Upper lobe of left lung (tissue), 6 donors: ENCODE measurements around the gene MACROD2. TPM values are rescaled to one million over a fixed set of nuclear protein-coding genes. Genes with fewer than 3 reads are reported as not detected.

Experiments
- ATAC-seq, 2 donors: fragments of 200-7000 bp; cut with Tn5 transposase; one replicate each; pipeline ENCODE4 v1.9.1; 2022; ENCODE audit warnings: mild to moderate bottlenecking in 2 of 2, moderate library complexity in 2 of 2; ENCODE audit not compliant: low FRiP score in 2 of 2
- DNase-seq, 2 donors: peaks; one replicate each; pipeline ENCODE4 v3.0.0-alpha.2; 2019 to 2020
- H3K27ac ChIP-seq, 4 donors: fragments of 200-600 bp; sonication (generic); one replicate each; pipeline ENCODE4 v1.5.1; 2016 to 2019
- H3K27me3 ChIP-seq, 4 donors: fragments of 200-600 bp; sonication (generic); one replicate each; pipeline ENCODE4 v1.5.1; 2017 to 2019
- H3K36me3 ChIP-seq, 4 donors: fragments of 200-600 bp; sonication (generic); one replicate each; pipeline ENCODE4 v1.5.1; 2016 to 2019
- H3K4me1 ChIP-seq, 4 donors: fragments of 200-600 bp; sonication (generic); one replicate each; pipeline ENCODE4 v1.5.1; 2018 to 2019
- H3K4me3 ChIP-seq, 4 donors: fragments of 200-600 bp; sonication (generic); one replicate each; pipeline ENCODE4 v1.5.1; 2017 to 2019; ENCODE audit warnings: mild to moderate bottlenecking in 2 of 4, moderate library complexity in 1 of 4
- H3K9me3 ChIP-seq, 4 donors: fragments of 200-600 bp; sonication (generic); one replicate each; pipeline ENCODE4 v1.5.1; 2018 to 2019
- CTCF ChIP-seq, 6 experiments: fragments of 450-650 bp in 4 of 6; fragments of 200-600 bp in 2 of 6; sonication (generic) in 2 of 6; IDR thresholded peaks; one replicate each; pipeline ENCODE4 v1.5.1; 2016 to 2019; ENCODE audit warnings: antibody characterized with exemption in 6 of 6
- EP300 ChIP-seq, 4 donors: sonication (generic); formaldehyde crosslinking; IDR thresholded peaks; one replicate each; pipeline ENCODE4 v1.5.1; 2017; ENCODE audit warnings: antibody characterized with exemption in 4 of 4, control low read depth in 2 of 4
- POLR2A ChIP-seq, 4 donors: fragments of 450-650 bp; IDR thresholded peaks; one replicate each; pipeline ENCODE4 v1.5.1; 2016 to 2017; ENCODE audit warnings: antibody characterized with exemption in 4 of 4, mild to moderate bottlenecking in 2 of 4
- POLR2AphosphoS5 ChIP-seq, 2 donors: sonication (generic); formaldehyde crosslinking; IDR thresholded peaks; one replicate each; pipeline ENCODE4 v1.5.1; 2017; ENCODE audit warnings: antibody characterized with exemption in 2 of 2
- WGBS, 2 donors: methylation state at CpG; one replicate each; pipeline ENCODE4 v1.1.5; 2017 to 2018; 5-methylcytosine and 5-hydroxymethylcytosine counted together
- total RNA-seq, 6 donors: library from RNA; depleted of rRNA in 4 of 6; stranded (reverse); fragments of >200 nt in 4 of 6; gene quantifications; one replicate each; pipeline versions ENCODE4 v1.1.0 to v1.2.1, GENCODE V29; 2016 to 2021
- donor health status: DM: no; HTN: no; CAD: no; lungs with moderate emphysema.
- donor health status: DM: no; HTN: yes; CAD: no; lungs with severe emphysema.

Gene MACROD2
- total RNA-seq, 6 donors from 2014 or later, result 20.7 to 84.3 (median 36.3) TPM

- TF ChIP-seq POLR2AphosphoS5 (IDR thresholded peaks at IDR 0.05), result no peak
- no peak for TF ChIP-seq CTCF (IDR thresholded peaks at IDR 0.05)
- TF ChIP-seq POLR2A (IDR thresholded peaks at IDR 0.05), result no peak
- no peak for TF ChIP-seq EP300 (IDR thresholded peaks at IDR 0.05)
- ATAC-seq (no peak), DNase-seq (no peak)
- H3K9me3 ChIP-seq, result no peaks in the 10 kb centered on the region
- H3K27ac ChIP-seq, result no peak overlapping the region
- no peaks in the 10 kb centered on the region for H3K27me3 ChIP-seq
- 88 to 89% methylated on average over 4 of the region's 4 CpGs for WGBS, 2 donors
- no peaks in the 10 kb centered on the region for H3K36me3 ChIP-seq
- H3K4me3 ChIP-seq, result no peak overlapping the region
- H3K4me1 ChIP-seq, result no peaks in the 10 kb centered on the region
These were observed 614.3 kb downstream of the MACROD2 start for GRCh38 chr20:14609328-14610221.

- no peak for DNase-seq
- ATAC-seq, result no peak
- 86 to 95% methylated on average over 2 of the region's 2 CpGs for WGBS, 2 donors
These were observed 616.2 kb downstream of the MACROD2 start for GRCh38 chr20:14611479-14611878.

GRCh38 chr20:14612391-14612790, 617.1 kb downstream of the MACROD2 start:
- H3K27me3 ChIP-seq, result no peaks in the 10 kb centered on the region
- H3K36me3 ChIP-seq, result no peaks in the 10 kb centered on the region
- 44 to 71% methylated on average over 1 of the region's 1 CpG for WGBS, 2 donors
- DNase-seq (no peak), ATAC-seq (no peak)
- H3K9me3 ChIP-seq, result no peaks in the 10 kb centered on the region
- H3K4me3 ChIP-seq, result no peak overlapping the region
- H3K4me1 ChIP-seq, result no peaks in the 10 kb centered on the region
- TF ChIP-seq POLR2A (IDR thresholded peaks at IDR 0.05) (no peak), POLR2AphosphoS5 (IDR thresholded peaks at IDR 0.05) (no peak), EP300 (IDR thresholded peaks at IDR 0.05) (no peak), CTCF (IDR thresholded peaks at IDR 0.05) (no peak)
- no peak overlapping the region for H3K27ac ChIP-seq

More at GRCh38 chr20:14611479-14611878, 616.2 kb downstream of the MACROD2 start:
- no peaks in the 10 kb centered on the region for H3K36me3 ChIP-seq
- H3K27ac ChIP-seq, result no peak overlapping the region
- no peaks in the 10 kb centered on the region for H3K27me3 ChIP-seq
- no peak overlapping the region for H3K4me3 ChIP-seq
- H3K4me1 ChIP-seq, result no peaks in the 10 kb centered on the region
- TF ChIP-seq EP300 (IDR thresholded peaks at IDR 0.05), result no peak
- TF ChIP-seq POLR2AphosphoS5 (IDR thresholded peaks at IDR 0.05), result no peak
- TF ChIP-seq CTCF (IDR thresholded peaks at IDR 0.05), result no peak
- no peak for TF ChIP-seq POLR2A (IDR thresholded peaks at IDR 0.05)
- no peaks in the 10 kb centered on the region for H3K9me3 ChIP-seq

- H3K4me3 ChIP-seq, result no peak overlapping the region
- TF ChIP-seq POLR2AphosphoS5 (IDR thresholded peaks at IDR 0.05), result no peak
- no peak for TF ChIP-seq EP300 (IDR thresholded peaks at IDR 0.05)
- no peak for TF ChIP-seq CTCF (IDR thresholded peaks at IDR 0.05)
- no peak for TF ChIP-seq POLR2A (IDR thresholded peaks at IDR 0.05)
- ATAC-seq (no peak), DNase-seq (no peak)
- H3K9me3 ChIP-seq, result no peaks in the 10 kb centered on the region
- 86 to 94% methylated on average over 3 of the region's 3 CpGs for WGBS, 2 donors
- H3K36me3 ChIP-seq, result no peaks in the 10 kb centered on the region
- no peaks in the 10 kb centered on the region for H3K4me1 ChIP-seq
- H3K27ac ChIP-seq, result no peak overlapping the region
- H3K27me3 ChIP-seq, result no peaks in the 10 kb centered on the region
These were observed 620.7 kb downstream of the MACROD2 start for GRCh38 chr20:14616003-14616402.
